ENCODE results near the gene SREK1.
A peak's percentile ranks its signal among the peaks of the same experiment; 100 is the strongest.

Gene SREK1

DNA sequence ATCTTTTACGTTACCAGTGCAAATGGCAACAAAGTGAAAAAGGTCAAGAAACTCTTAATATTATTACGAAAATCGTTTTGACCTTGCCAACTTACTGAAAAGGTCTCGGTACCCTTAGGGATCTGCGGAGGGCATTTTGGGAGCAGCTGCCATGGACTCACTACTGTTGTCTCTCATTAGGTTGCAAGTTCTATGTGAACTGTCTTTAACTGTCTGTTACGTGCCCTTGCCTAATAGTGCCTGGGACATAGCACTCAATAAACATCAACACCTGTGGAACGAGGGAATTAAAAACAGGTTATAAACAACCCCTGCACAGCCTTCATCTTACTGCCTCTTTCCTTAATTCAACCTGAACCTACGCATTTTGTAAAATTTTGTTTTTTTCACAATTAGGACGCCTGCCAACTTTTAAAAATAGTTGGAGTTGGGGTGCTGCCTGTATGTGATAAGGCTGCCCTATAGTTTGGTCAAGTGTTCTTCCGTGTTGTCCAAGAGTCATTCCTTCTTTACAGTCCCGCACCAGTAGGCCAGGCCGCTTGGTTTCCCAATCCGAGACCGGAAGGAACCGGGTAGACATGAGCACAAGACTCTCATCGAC lies 527 bp upstream of the SREK1 start:
- Histone ChIP-seq H3K27me3 (ENCODE audit: control insufficient read depth, low read length) (no peaks in the 10 kb centered on the region), H3K27ac (ENCODE audit: low read depth, low read length) (peak overlapping the region; percentile 86), H3K79me2 (ENCODE audit: control insufficient read depth, low read length) (peaks cover 52% of the 10 kb centered on the region), H3K4me2 (ENCODE audit: low read length) (peak overlapping the region; percentile 93), H4K20me1 (ENCODE audit: control insufficient read depth, insufficient read depth, low read depth, low read length) (peaks cover 12% of the 10 kb centered on the region), H3K4me1 (ENCODE audit: control insufficient read depth, low read length) (peaks cover 28% of the 10 kb centered on the region), H3K36me3 (ENCODE audit: control insufficient read depth, low read length) (peaks cover 36% of the 10 kb centered on the region), H3K4me3 (ENCODE audit: low read length) (peak overlapping the region; percentile 99), H3K9me2 (replicated peaks; ENCODE audit: control insufficient read depth, low read length) (no peaks in the 10 kb centered on the region), H3K9me3 (ENCODE audit: control insufficient read depth, insufficient read depth, low read length) (no peaks in the 10 kb centered on the region), H3F3A (ENCODE audit: control insufficient read depth, insufficient read depth) (no peaks in the 10 kb centered on the region)
- TF ChIP-seq, protein P1, sequence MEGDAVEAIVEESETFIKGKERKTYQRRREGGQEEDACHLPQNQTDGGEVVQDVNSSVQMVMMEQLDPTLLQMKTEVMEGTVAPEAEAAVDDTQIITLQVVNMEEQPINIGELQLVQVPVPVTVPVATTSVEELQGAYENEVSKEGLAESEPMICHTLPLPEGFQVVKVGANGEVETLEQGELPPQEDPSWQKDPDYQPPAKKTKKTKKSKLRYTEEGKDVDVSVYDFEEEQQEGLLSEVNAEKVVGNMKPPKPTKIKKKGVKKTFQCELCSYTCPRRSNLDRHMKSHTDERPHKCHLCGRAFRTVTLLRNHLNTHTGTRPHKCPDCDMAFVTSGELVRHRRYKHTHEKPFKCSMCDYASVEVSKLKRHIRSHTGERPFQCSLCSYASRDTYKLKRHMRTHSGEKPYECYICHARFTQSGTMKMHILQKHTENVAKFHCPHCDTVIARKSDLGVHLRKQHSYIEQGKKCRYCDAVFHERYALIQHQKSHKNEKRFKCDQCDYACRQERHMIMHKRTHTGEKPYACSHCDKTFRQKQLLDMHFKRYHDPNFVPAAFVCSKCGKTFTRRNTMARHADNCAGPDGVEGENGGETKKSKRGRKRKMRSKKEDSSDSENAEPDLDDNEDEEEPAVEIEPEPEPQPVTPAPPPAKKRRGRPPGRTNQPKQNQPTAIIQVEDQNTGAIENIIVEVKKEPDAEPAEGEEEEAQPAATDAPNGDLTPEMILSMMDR (IDR thresholded peaks at IDR 0.05; ENCODE audit: low read depth, low read length, poor library complexity, severe bottlenecking), result no peak
- TF ChIP-seq EZH2phosphoT487 (IDR thresholded peaks at IDR 0.05; ENCODE audit: borderline replicate concordance, low read length), result no peak

DNA sequence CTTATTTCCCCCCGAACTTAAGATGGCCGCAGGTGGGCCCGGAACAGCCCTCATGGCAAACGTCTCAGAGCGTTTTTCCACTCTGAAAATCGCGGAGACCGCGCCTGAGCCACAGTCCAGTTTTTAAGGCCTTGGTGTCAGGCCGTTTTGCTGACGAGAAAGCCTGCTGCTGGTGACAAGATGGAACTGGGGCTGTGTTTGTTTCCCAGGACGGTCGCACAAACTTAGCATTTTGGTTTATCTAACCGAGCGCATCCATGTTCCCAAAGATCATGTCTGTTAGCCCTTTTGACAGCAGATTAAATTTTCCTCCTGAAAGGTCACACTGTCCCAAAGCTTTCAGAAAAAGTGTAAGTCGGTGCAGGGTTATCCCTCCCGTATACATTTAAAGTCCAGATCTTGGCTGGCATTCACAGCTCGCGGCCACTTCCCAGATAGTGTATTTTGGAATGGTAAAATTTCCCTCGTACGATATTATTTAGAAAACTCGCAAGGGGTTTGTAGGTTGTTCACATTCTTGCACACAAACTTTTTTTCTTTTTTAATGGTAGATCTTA lies 812 bp downstream of the SREK1 start:
- peak overlapping the region; percentile 93 for H3K4me2 ChIP-seq (ENCODE audit: low read length)

DNA sequence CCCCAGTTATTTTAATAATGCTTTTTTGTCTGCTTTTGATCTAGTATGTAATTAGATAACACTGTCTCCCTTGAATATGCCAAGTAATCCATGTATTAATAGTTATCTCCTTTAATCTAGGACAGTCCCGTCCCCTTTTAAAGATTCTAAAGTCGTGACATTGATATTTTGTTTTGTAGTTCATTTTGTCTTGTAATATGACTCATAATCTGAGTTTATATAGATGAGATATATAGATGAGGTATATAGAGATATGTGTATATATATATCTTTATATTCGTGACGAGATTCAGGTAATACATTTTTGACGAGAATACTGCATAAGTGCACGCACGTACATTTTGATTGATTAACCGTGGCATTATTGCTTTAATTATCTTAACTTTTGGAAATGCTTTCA lies 1.6 kb downstream of the SREK1 start:
- H3K9me3 ChIP-seq (ENCODE audit: control insufficient read depth, insufficient read depth, low read length), result no peaks in the 10 kb centered on the region
- peaks cover 73% of the 10 kb centered on the region for H3K79me2 ChIP-seq (ENCODE audit: control insufficient read depth, low read length)
- H3K9me2 ChIP-seq (replicated peaks; ENCODE audit: control insufficient read depth, low read length), result no peaks in the 10 kb centered on the region
- peak overlapping the region; percentile 99 for H3K4me3 ChIP-seq (ENCODE audit: low read length)
- H3K36me3 ChIP-seq (ENCODE audit: control insufficient read depth, low read length), result peaks cover 51% of the 10 kb centered on the region
- H3K4me1 ChIP-seq (ENCODE audit: control insufficient read depth, low read length), result peaks cover 28% of the 10 kb centered on the region
- peak overlapping the region; percentile 93 for H3K4me2 ChIP-seq (ENCODE audit: low read length)
- peaks cover 12% of the 10 kb centered on the region for H4K20me1 ChIP-seq (ENCODE audit: control insufficient read depth, insufficient read depth, low read depth, low read length)
- TF ChIP-seq, protein P1 (IDR thresholded peaks at IDR 0.05; ENCODE audit: low read depth, low read length, poor library complexity, severe bottlenecking), result no peak
- TF ChIP-seq EZH2phosphoT487 (IDR thresholded peaks at IDR 0.05; ENCODE audit: borderline replicate concordance, low read length), result no peak
- no peaks in the 10 kb centered on the region for H3F3A ChIP-seq (ENCODE audit: control insufficient read depth, insufficient read depth)
- no peaks in the 10 kb centered on the region for H3K27me3 ChIP-seq (ENCODE audit: control insufficient read depth, low read length)
- no peak overlapping the region for H3K27ac ChIP-seq (ENCODE audit: low read depth, low read length)

More for the DNA sequence above, 812 bp downstream of the SREK1 start:
- Histone ChIP-seq H3K9me3 (ENCODE audit: control insufficient read depth, insufficient read depth, low read length) (no peaks in the 10 kb centered on the region), H3K79me2 (ENCODE audit: control insufficient read depth, low read length) (peaks cover 65% of the 10 kb centered on the region), H3F3A (ENCODE audit: control insufficient read depth, insufficient read depth) (no peaks in the 10 kb centered on the region), H4K20me1 (ENCODE audit: control insufficient read depth, insufficient read depth, low read depth, low read length) (peaks cover 12% of the 10 kb centered on the region), H3K9me2 (replicated peaks; ENCODE audit: control insufficient read depth, low read length) (no peaks in the 10 kb centered on the region), H3K4me1 (ENCODE audit: control insufficient read depth, low read length) (peaks cover 28% of the 10 kb centered on the region), H3K27ac (ENCODE audit: low read depth, low read length) (peak overlapping the region; percentile 86), H3K36me3 (ENCODE audit: control insufficient read depth, low read length) (peaks cover 46% of the 10 kb centered on the region), H3K4me3 (ENCODE audit: low read length) (peak overlapping the region; percentile 99), H3K27me3 (ENCODE audit: control insufficient read depth, low read length) (no peaks in the 10 kb centered on the region)
- no peak for TF ChIP-seq EZH2phosphoT487 (IDR thresholded peaks at IDR 0.05; ENCODE audit: borderline replicate concordance, low read length)
- TF ChIP-seq, protein P1 (IDR thresholded peaks at IDR 0.05; ENCODE audit: low read depth, low read length, poor library complexity, severe bottlenecking), result no peak
